ENCODE measurements around the gene LIMS2. TPM values are rescaled to one million over a fixed set of nuclear protein-coding genes. Genes with fewer than 3 reads are reported as not detected.

LIMS2 gene
- total and polyA plus RNA-seq, 2 experiments from 2014 or later = 1.6 to 3.5 TPM

DNA sequence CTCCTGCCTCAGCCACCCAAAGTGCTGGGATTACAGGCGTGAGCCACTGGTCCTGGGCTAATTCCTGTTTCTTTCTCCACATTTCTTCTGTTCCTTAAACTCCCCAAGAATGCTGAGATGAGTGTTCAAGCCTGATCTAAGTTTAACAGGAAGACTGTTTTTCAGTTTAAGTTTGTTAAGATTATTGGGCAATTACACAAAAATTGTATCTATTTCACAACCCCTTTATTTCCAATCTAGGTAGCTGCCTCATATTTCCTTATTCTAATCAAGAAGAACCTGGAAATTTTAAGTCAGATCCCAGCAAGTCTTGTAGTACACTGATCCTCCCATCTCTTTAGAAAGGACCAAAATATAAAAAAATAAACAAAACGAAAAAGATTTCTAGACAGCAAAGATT, 37.7 kb upstream of the LIMS2 start (continued):
- TF ChIP-seq, protein P1, sequence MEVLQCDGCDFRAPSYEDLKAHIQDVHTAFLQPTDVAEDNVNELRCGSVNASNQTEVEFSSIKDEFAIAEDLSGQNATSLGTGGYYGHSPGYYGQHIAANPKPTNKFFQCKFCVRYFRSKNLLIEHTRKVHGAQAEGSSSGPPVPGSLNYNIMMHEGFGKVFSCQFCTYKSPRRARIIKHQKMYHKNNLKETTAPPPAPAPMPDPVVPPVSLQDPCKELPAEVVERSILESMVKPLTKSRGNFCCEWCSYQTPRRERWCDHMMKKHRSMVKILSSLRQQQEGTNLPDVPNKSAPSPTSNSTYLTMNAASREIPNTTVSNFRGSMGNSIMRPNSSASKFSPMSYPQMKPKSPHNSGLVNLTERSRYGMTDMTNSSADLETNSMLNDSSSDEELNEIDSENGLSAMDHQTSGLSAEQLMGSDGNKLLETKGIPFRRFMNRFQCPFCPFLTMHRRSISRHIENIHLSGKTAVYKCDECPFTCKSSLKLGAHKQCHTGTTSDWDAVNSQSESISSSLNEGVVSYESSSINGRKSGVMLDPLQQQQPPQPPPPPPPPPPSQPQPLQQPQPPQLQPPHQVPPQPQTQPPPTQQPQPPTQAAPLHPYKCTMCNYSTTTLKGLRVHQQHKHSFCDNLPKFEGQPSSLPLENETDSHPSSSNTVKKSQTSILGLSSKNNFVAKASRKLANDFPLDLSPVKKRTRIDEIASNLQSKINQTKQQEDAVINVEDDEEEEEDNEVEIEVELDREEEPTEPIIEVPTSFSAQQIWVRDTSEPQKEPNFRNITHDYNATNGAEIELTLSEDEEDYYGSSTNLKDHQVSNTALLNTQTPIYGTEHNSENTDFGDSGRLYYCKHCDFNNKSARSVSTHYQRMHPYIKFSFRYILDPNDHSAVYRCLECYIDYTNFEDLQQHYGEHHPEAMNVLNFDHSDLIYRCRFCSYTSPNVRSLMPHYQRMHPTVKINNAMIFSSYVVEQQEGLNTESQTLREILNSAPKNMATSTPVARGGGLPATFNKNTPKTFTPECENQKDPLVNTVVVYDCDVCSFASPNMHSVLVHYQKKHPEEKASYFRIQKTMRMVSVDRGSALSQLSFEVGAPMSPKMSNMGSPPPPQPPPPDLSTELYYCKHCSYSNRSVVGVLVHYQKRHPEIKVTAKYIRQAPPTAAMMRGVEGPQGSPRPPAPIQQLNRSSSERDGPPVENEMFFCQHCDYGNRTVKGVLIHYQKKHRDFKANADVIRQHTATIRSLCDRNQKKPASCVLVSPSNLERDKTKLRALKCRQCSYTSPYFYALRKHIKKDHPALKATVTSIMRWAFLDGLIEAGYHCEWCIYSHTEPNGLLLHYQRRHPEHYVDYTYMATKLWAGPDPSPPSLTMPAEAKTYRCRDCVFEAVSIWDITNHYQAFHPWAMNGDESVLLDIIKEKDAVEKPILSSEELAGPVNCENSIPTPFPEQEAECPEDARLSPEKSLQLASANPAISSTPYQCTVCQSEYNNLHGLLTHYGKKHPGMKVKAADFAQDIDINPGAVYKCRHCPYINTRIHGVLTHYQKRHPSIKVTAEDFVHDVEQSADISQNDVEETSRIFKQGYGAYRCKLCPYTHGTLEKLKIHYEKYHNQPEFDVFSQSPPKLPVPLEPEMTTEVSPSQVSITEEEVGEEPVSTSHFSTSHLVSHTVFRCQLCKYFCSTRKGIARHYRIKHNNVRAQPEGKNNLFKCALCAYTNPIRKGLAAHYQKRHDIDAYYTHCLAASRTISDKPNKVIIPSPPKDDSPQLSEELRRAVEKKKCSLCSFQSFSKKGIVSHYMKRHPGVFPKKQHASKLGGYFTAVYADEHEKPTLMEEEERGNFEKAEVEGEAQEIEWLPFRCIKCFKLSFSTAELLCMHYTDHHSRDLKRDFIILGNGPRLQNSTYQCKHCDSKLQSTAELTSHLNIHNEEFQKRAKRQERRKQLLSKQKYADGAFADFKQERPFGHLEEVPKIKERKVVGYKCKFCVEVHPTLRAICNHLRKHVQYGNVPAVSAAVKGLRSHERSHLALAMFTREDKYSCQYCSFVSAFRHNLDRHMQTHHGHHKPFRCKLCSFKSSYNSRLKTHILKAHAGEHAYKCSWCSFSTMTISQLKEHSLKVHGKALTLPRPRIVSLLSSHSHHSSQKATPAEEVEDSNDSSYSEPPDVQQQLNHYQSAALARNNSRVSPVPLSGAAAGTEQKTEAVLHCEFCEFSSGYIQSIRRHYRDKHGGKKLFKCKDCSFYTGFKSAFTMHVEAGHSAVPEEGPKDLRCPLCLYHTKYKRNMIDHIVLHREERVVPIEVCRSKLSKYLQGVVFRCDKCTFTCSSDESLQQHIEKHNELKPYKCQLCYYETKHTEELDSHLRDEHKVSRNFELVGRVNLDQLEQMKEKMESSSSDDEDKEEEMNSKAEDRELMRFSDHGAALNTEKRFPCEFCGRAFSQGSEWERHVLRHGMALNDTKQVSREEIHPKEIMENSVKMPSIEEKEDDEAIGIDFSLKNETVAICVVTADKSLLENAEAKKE (CRISPR knock-in tag; IDR thresholded peaks at IDR 0.05) = no peak
- TF ChIP-seq ZNF331 (CRISPR knock-in tag; IDR thresholded peaks at IDR 0.05; ENCODE audit: low read depth) = no peak

DNA sequence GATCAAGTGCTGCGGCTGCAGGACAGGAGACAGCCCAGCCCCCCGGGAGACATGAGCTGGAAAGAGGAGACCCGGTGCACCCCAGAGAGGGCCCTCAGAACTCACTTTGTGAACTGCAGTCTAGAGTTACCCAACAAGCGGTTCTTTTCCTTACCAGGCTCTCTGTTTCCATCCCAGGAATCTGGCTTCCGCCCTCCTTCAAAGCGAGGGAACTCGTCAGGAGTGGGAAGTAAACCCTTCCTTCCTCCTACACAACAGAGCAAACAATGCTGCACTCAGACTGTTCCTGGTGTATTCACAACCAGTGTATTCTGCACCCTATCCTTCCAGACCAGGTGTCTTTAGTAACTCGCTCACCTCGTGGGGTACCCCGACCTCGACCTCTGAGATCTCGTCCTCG, 34.0 kb upstream of the LIMS2 start:
- H3K4me1 Mint-ChIP-seq = no peaks in the 10 kb centered on the region
- ATAC-seq = no peak
- peaks cover 49% of the 10 kb centered on the region for H3K36me3 Mint-ChIP-seq (ENCODE audit: low read depth)
- Histone ChIP-seq H3K4me3 (no peak overlapping the region), H3K36me3 (ENCODE audit: insufficient read depth) (peaks cover 49% of the 10 kb centered on the region), H3K9me2 (ENCODE audit: insufficient read depth) (no peaks in the 10 kb centered on the region), H3F3A (replicated peaks; ENCODE audit: low read depth) (0 out of 2 replicates have a peak, but pooled peaks cover 3% of the 10 kb centered on the region), H2AFZ (no peak overlapping the region), H3K27me3 (ENCODE audit: insufficient read depth) (no peaks in the 10 kb centered on the region), H3K79me2 (replicated peaks; ENCODE audit: insufficient read depth) (peaks cover 14% of the 10 kb centered on the region; the same call in 1 of the 2 replicates), H3K27ac (ENCODE audit: low read depth) (no peak overlapping the region), H3K4me2 (no peak overlapping the region), H4K20me1 (replicated peaks; ENCODE audit: insufficient read depth) (no peaks in the 10 kb centered on the region; the same call in 1 of the 2 replicates), H3K4me1 (ENCODE audit: insufficient read depth) (no peaks in the 10 kb centered on the region)
- no peak for DNase-seq (ENCODE audit: low spot score)
- TF ChIP-seq EZH2phosphoT487 (IDR thresholded peaks at IDR 0.05; ENCODE audit: unreplicated experiment) = no peak
- peak overlapping the region; percentile 82; the same call in 1 of the 2 replicates for H3K27ac Mint-ChIP-seq
- no peak overlapping the region for H3K4me3 Mint-ChIP-seq
- no peaks in the 10 kb centered on the region for H3K9me3 Mint-ChIP-seq
- H3K27me3 Mint-ChIP-seq (ENCODE audit: insufficient read depth, low read depth, poor library complexity) = peaks cover 1% of the 10 kb centered on the region
